ENCODE results near the gene ZNF407. TPM values are rescaled to one million over a fixed set of nuclear protein-coding genes. Genes with fewer than 3 reads are reported as not detected.

Gene ZNF407
- total and polyA plus RNA-seq, 11 donors = 3.8 to 14.7 (median 11.5) TPM

DNA sequence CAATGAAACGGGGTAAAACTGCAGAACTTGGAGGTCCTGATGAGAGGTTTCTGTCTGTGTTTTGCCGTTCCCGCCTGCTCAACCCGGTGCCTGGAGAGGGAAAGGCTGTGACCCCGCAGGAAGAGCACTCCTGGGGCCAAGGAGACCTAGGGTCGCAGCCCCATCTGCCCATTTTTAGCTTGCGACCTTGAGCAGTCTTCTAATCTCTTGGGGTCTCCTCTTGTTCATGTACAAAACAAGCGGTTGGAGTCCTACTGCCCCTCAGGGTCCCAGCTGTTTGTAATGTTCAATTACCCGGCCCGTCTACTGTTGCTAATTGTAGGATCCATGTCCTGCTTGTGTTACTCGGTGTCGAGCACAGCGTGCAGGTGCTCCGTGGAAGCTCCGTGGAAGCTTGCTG, 506.8 kb downstream of the ZNF407 start:
- H3K4me3 ChIP-seq = no peak overlapping the region
- DNase-seq = no peak
- 89 to 96% (median 93%) methylated on average over 15 of the region's 15 CpGs for WGBS, 4 donors
- H3K4me1 ChIP-seq = no peaks in the 10 kb centered on the region
- intact Hi-C loops (cut with DNase I) = no loop called here
- TF ChIP-seq POLR2A (IDR thresholded peaks at IDR 0.05) = no peak
- TF ChIP-seq, protein P1, sequence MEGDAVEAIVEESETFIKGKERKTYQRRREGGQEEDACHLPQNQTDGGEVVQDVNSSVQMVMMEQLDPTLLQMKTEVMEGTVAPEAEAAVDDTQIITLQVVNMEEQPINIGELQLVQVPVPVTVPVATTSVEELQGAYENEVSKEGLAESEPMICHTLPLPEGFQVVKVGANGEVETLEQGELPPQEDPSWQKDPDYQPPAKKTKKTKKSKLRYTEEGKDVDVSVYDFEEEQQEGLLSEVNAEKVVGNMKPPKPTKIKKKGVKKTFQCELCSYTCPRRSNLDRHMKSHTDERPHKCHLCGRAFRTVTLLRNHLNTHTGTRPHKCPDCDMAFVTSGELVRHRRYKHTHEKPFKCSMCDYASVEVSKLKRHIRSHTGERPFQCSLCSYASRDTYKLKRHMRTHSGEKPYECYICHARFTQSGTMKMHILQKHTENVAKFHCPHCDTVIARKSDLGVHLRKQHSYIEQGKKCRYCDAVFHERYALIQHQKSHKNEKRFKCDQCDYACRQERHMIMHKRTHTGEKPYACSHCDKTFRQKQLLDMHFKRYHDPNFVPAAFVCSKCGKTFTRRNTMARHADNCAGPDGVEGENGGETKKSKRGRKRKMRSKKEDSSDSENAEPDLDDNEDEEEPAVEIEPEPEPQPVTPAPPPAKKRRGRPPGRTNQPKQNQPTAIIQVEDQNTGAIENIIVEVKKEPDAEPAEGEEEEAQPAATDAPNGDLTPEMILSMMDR (IDR thresholded peaks at IDR 0.05) = no peak
- H3K36me3 ChIP-seq = no peaks in the 10 kb centered on the region
- H3K27me3 ChIP-seq = peaks cover 0 to 4% (median 0%) of the 10 kb centered on the region in 9 donors
- H3K27ac ChIP-seq = no peak overlapping the region
- no peak for ATAC-seq
- H3K9me3 ChIP-seq = peaks cover 0 to 5% (median 0%) of the 10 kb centered on the region in 12 donors

DNA sequence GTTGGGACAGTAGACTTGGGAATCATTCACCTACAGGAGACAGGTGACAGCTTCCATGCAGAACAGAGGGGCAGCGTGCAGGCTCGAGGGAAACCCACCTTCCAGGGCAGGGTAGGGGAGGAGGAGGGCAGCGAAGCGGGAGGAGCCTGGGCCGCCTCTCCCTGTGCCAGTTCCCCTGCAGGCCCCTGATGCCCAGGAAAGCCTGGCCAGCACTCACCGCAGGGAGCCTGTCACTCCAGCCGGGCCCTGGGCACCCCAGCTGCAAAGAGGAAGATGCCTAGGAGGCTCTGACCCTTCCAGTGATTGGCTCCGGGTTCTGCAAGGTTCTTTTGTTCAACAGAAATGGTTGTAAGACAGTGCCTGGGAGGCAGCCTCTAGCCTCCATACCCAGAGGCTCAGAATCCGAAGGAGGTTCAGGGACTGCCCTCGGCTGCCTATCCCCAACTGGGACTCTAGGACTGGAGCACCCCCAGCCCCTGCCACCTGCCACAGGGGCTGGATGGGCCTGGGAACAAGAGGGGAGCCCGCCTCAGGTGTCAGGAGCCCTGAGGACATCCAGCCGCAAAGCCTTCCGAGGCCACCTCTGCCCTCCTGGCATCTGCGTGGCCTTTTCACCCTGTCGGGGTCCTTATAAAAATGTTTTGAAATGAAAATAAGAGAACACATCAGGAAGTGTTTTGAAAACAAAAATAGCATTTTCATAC, 508.0 kb downstream of the ZNF407 start:
- TF ChIP-seq POLR2A (IDR thresholded peaks at IDR 0.05) = no peak
- TF ChIP-seq, protein P1 (IDR thresholded peaks at IDR 0.05) = no peak
- Histone ChIP-seq H3K4me1 (no peaks in the 10 kb centered on the region), H3K27me3 (peaks cover 0 to 4% (median 0%) of the 10 kb centered on the region in 9 donors), H3K9me3 (peaks cover 0 to 5% (median 0%) of the 10 kb centered on the region in 12 donors), H3K27ac (no peak overlapping the region), H3K36me3 (no peaks in the 10 kb centered on the region), H3K4me3 (no peak overlapping the region)
- 84 to 92% (median 91%) methylated on average over 11 to 15 of the region's 15 CpGs for WGBS, 4 donors
- DNase-seq (no peak), ATAC-seq (no peak)
- intact Hi-C loops (cut with DNase I) = no loop called here

DNA sequence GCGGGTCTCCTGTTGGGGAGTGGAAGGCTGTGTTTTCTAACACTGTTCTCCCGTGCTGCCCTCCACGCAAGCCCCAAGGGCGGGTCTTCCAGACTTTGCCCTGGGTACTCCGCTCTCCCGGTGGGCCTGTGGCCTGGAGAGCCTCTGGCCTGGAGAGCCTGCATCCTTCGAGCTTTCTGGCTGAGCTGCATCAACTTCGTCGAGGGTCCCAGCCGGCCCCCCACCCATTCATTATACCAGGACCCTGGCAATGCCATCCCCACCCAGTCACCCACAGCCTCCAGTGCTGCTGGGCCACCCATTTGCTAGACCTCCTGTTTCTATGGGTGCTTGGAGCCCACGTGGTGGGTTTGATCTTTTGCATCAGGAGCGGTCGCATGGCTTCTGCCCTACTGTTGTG, 509.1 kb downstream of the ZNF407 start:
- ATAC-seq (no peak), DNase-seq (no peak)
- peaks cover 0 to 4% (median 0%) of the 10 kb centered on the region in 9 donors for H3K27me3 ChIP-seq
- no peak overlapping the region for H3K4me3 ChIP-seq
- intact Hi-C loops (cut with DNase I) = no loop called here
- H3K36me3 ChIP-seq = no peaks in the 10 kb centered on the region
- WGBS, 4 donors = 88 to 95% (median 94%) methylated on average over 13 of the region's 13 CpGs
- H3K27ac ChIP-seq = no peak overlapping the region
- no peaks in the 10 kb centered on the region for H3K4me1 ChIP-seq
- TF ChIP-seq, protein P1 (IDR thresholded peaks at IDR 0.05) = no peak
- no peak for TF ChIP-seq POLR2A (IDR thresholded peaks at IDR 0.05)
- no peaks in the 10 kb centered on the region for H3K9me3 ChIP-seq

DNA sequence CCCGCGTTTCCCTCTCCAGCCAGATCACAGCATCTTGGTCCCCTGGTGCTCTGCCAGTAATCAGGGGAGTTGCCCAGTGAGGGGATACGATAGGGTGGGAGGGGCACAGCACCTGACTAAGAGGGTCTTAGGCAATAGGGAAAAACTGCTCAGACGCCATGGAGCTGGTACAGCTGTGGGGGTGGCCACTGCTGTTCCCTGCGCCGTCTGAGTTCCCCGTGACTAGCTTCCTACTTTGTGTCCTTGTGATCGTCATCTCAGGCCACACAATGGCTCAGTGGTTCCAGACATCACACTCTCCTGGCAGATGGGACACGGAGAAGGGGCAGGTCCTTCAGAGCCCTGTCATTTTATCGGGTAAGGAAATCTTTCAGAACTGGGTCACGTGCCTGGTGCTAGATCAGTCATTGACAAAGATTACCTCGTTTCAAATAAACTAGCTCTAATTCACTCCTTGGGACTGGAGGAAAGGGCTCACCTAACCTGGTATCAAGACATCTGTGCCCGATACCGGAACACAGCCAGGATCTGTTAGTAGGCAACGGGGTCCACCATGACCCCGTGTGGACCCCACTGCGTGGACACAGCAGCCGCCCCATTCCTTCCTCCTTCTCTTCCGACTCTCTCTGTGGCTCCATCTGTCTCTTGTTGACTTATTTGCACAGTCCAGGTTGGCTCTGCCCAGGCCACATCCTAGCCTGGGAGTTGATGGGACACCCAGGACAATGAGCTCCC, 509.7 kb downstream of the ZNF407 start:
- Histone ChIP-seq H3K4me1 (no peaks in the 10 kb centered on the region), H3K4me3 (no peak overlapping the region), H3K9me3 (no peaks in the 10 kb centered on the region), H3K36me3 (no peaks in the 10 kb centered on the region), H3K27me3 (peaks cover 0 to 4% (median 0%) of the 10 kb centered on the region in 9 donors), H3K27ac (no peak overlapping the region)
- no peak for DNase-seq
- WGBS, 4 donors = 90 to 92% (median 91%) methylated on average over 17 to 19 of the region's 19 CpGs
- no peak for TF ChIP-seq POLR2A (IDR thresholded peaks at IDR 0.05)
- TF ChIP-seq, protein P1 (IDR thresholded peaks at IDR 0.05) = no peak
- ATAC-seq = no peak
- intact Hi-C loops (cut with DNase I) = no loop called here

Measured in heart left ventricle (tissue), 16 donors.